ENCODE data around the gene CATSPER3.
"Not testable (repeated sequence)": the region's sequence is repeated elsewhere in the genome, so short reads cannot be mapped to it uniquely, and the experiment has no call there.

DNA sequence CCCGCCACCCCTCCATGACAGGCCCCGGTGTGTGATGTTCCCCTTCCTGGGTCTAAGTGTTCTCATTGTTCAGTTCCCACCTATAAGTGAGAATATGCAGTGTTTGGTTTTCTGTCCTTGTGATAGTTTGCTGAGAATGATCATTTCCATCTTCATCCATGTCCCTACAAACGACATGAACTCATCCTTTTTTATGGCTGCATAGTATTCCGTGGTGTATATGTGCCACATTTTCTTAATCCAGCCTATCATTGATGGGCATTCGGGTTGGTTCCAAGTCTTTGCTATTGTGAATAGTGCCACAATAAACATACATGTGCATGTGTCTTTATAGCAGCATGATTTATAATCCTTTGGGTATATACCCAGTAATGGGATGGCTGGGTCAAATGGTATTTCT, 30.4 kb downstream of the CATSPER3 start:
- not testable (repeated sequence) for TF ChIP-seq RFX5 (IDR thresholded peaks at IDR 0.05); EHF (CRISPR knock-in tag; IDR thresholded peaks at IDR 0.05)
